RCC 7860 (cell line): ENCODE measurements around the gene NDUFAF2.
"Not testable (repeated sequence)": the region's sequence is repeated elsewhere in the genome, so short reads cannot be mapped to it uniquely, and the experiment has no call there.

ENCODE experiments used
- DNase-seq: peaks from one replicate; pipeline ENCODE4 v3.0.0-alpha.2; 2015; ENCODE audit warnings: low spot score
- FAIRE-seq: peaks from 2 replicates; lab custom pipeline; 2012; peaks lifted over from hg19 to GRCh38; lab: Jason Lieb, UNC

NDUFAF2 gene

GRCh38 chr5:61167382-61167781, 222.4 kb downstream of the NDUFAF2 start:
- FAIRE-seq (no peak), DNase-seq (no peak)

GRCh38 chr5:61168951-61169350, 223.9 kb downstream of the NDUFAF2 start:
- FAIRE-seq (no peak), DNase-seq (no peak)

GRCh38 chr5:61171479-61171878, 226.5 kb downstream of the NDUFAF2 start:
- no peak for DNase-seq
- FAIRE-seq: no peak

- no peak for FAIRE-seq
Measured at GRCh38 chr5:61176631-61177030, 231.6 kb downstream of the NDUFAF2 start.

GRCh38 chr5:61177070-61177469, 232.1 kb downstream of the NDUFAF2 start:
- no peak for DNase-seq
- no peak for FAIRE-seq

More at GRCh38 chr5:61176631-61177030, 231.6 kb downstream of the NDUFAF2 start:
- DNase-seq: no peak

GRCh38 chr5:61177716-61178115, 232.7 kb downstream of the NDUFAF2 start:
- DNase-seq: no peak
- no peak for FAIRE-seq

GRCh38 chr5:61178702-61179101, 233.7 kb downstream of the NDUFAF2 start:
- DNase-seq (no peak), FAIRE-seq (no peak)

- FAIRE-seq: no peak
- no peak for DNase-seq
Measured at GRCh38 chr5:61180886-61181285, 235.9 kb downstream of the NDUFAF2 start.

- no peak for FAIRE-seq
Measured at GRCh38 chr5:61182449-61182848, 237.4 kb downstream of the NDUFAF2 start.

GRCh38 chr5:61183538-61183937, 238.5 kb downstream of the NDUFAF2 start:
- DNase-seq: no peak
- FAIRE-seq: no peak

More at GRCh38 chr5:61182449-61182848, 237.4 kb downstream of the NDUFAF2 start:
- no peak for DNase-seq

GRCh38 chr5:61184708-61185107, 239.7 kb downstream of the NDUFAF2 start:
- no peak for FAIRE-seq

GRCh38 chr5:61186634-61187033, 241.6 kb downstream of the NDUFAF2 start:
- no peak for DNase-seq
- FAIRE-seq: no peak

More at GRCh38 chr5:61184708-61185107, 239.7 kb downstream of the NDUFAF2 start:
- no peak for DNase-seq

GRCh38 chr5:61187352-61187751, 242.3 kb downstream of the NDUFAF2 start:
- not testable (repeated sequence) for DNase-seq, FAIRE-seq

- not testable (repeated sequence) for FAIRE-seq, DNase-seq
Measured at GRCh38 chr5:61187826-61188225, 242.8 kb downstream of the NDUFAF2 start.

- FAIRE-seq (no peak), DNase-seq (no peak)
Measured at GRCh38 chr5:61198606-61199005, 253.6 kb downstream of the NDUFAF2 start.

- DNase-seq: no peak
Measured at GRCh38 chr5:61200582-61201155, 255.7 kb downstream of the NDUFAF2 start.

GRCh38 chr5:61202213-61202612, 257.2 kb downstream of the NDUFAF2 start:
- FAIRE-seq: no peak
- DNase-seq: no peak

More at GRCh38 chr5:61200582-61201155, 255.7 kb downstream of the NDUFAF2 start:
- FAIRE-seq: no peak
